HEK293 (cell line): Measurements from ENCODE around the gene KLK5.

Source experiments
- OVOL3 ChIP-seq: fragments of 450-650 bp; formaldehyde crosslinking; IDR thresholded peaks from 2 replicates; pipeline ENCODE4 v1.5.1; 2016; ENCODE audit warnings: missing biosample characterization, missing genetic modification characterization
- TCF7L2 ChIP-seq: IDR thresholded peaks from 2 replicates; pipeline ENCODE4 v1.6.1; 2011; ENCODE audit warnings: low read depth, mild to moderate bottlenecking, inconsistent platforms, low read length, moderate library complexity, borderline replicate concordance
- YY1 ChIP-seq: fragments of 450-650 bp; formaldehyde crosslinking; IDR thresholded peaks from 2 replicates; pipeline ENCODE4 v1.5.1; 2018; ENCODE audit warnings: missing biosample characterization, missing genetic modification characterization
- ZFP3 ChIP-seq: fragments of 450-650 bp; formaldehyde crosslinking; IDR thresholded peaks from 2 replicates; pipeline ENCODE4 v1.5.1; 2016; ENCODE audit warnings: low read depth, missing biosample characterization, missing genetic modification characterization
- ZNF121 ChIP-seq: fragments of 450-650 bp; formaldehyde crosslinking; IDR thresholded peaks from 2 replicates; pipeline ENCODE4 v1.5.1; 2016; ENCODE audit warnings: missing biosample characterization, missing genetic modification characterization
- ZNF140 ChIP-seq: fragments of 450-650 bp; formaldehyde crosslinking; IDR thresholded peaks from 2 replicates; pipeline ENCODE4 v1.5.1; 2016; ENCODE audit warnings: missing biosample characterization, missing genetic modification characterization
- ZNF18 ChIP-seq: fragments of 450-650 bp; formaldehyde crosslinking; IDR thresholded peaks from 2 replicates; pipeline ENCODE4 v1.5.1; 2016; ENCODE audit warnings: missing biosample characterization, missing genetic modification characterization
- ZNF549 ChIP-seq: fragments of 450-650 bp; IDR thresholded peaks from 2 replicates; pipeline ENCODE4 v1.5.1; 2018; ENCODE audit warnings: missing biosample characterization, missing genetic modification characterization, mild to moderate bottlenecking, inconsistent platforms, moderate library complexity
- ZNF610 ChIP-seq: fragments of 450-650 bp; formaldehyde crosslinking; IDR thresholded peaks from 2 replicates; pipeline ENCODE4 v1.5.1; 2016; ENCODE audit warnings: missing biosample characterization, missing genetic modification characterization, borderline replicate concordance
- ZNF776 ChIP-seq: fragments of 450-650 bp; formaldehyde crosslinking; IDR thresholded peaks from 2 replicates; pipeline ENCODE4 v1.5.0; 2017; ENCODE audit warnings: missing biosample characterization, missing genetic modification characterization, borderline replicate concordance
- ZSCAN16 ChIP-seq: fragments of 450-650 bp; formaldehyde crosslinking; IDR thresholded peaks from 2 replicates; pipeline ENCODE4 v1.5.1; 2016; ENCODE audit warnings: missing biosample characterization, missing genetic modification characterization
- TF ChIP-seq, protein P1 (sequence below): fragments of 450-650 bp; formaldehyde crosslinking; IDR thresholded peaks from 2 replicates; pipeline ENCODE4 v1.5.1; 2016; ENCODE audit warnings: missing biosample characterization, missing genetic modification characterization
- TF ChIP-seq, protein P2 (sequence below): fragments of 450-650 bp; formaldehyde crosslinking; optimal IDR thresholded peaks from 2 replicates; pipeline ENCODE3; 2016; ENCODE audit warnings: missing biosample characterization, mild to moderate bottlenecking, missing genetic modification characterization
- TF ChIP-seq, protein P3 (sequence below): IDR thresholded peaks from 2 replicates; pipeline ENCODE4 v1.6.1; 2011; ENCODE audit warnings: mild to moderate bottlenecking, low read depth, low read length, borderline replicate concordance

GRCh38 chr19:50924586-50924985 is 28.3 kb downstream of the KLK5 start:
- TF ChIP-seq, protein P1, sequence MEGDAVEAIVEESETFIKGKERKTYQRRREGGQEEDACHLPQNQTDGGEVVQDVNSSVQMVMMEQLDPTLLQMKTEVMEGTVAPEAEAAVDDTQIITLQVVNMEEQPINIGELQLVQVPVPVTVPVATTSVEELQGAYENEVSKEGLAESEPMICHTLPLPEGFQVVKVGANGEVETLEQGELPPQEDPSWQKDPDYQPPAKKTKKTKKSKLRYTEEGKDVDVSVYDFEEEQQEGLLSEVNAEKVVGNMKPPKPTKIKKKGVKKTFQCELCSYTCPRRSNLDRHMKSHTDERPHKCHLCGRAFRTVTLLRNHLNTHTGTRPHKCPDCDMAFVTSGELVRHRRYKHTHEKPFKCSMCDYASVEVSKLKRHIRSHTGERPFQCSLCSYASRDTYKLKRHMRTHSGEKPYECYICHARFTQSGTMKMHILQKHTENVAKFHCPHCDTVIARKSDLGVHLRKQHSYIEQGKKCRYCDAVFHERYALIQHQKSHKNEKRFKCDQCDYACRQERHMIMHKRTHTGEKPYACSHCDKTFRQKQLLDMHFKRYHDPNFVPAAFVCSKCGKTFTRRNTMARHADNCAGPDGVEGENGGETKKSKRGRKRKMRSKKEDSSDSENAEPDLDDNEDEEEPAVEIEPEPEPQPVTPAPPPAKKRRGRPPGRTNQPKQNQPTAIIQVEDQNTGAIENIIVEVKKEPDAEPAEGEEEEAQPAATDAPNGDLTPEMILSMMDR (tag by site-specific recombination), result no peak
- TF ChIP-seq ZNF121 (tag by site-specific recombination), result no peak
- no peak for TF ChIP-seq ZSCAN16 (tag by site-specific recombination)
- no peak for TF ChIP-seq ZNF140 (tag by site-specific recombination)
- TF ChIP-seq ZNF549 (tag by site-specific recombination), result no peak
- TF ChIP-seq, protein P2, sequence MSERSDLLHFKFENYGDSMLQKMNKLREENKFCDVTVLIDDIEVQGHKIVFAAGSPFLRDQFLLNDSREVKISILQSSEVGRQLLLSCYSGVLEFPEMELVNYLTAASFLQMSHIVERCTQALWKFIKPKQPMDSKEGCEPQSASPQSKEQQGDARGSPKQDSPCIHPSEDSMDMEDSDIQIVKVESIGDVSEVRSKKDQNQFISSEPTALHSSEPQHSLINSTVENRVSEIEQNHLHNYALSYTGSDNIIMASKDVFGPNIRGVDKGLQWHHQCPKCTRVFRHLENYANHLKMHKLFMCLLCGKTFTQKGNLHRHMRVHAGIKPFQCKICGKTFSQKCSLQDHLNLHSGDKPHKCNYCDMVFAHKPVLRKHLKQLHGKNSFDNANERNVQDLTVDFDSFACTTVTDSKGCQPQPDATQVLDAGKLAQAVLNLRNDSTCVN, result no peak
- TF ChIP-seq ZNF18, result no peak
- TF ChIP-seq ZFP3, result no peak
- TF ChIP-seq TCF7L2, result no peak
- no peak for TF ChIP-seq OVOL3
- no peak for TF ChIP-seq ZNF776 (tag by site-specific recombination)
- TF ChIP-seq YY1, result no peak
- TF ChIP-seq, protein P3, sequence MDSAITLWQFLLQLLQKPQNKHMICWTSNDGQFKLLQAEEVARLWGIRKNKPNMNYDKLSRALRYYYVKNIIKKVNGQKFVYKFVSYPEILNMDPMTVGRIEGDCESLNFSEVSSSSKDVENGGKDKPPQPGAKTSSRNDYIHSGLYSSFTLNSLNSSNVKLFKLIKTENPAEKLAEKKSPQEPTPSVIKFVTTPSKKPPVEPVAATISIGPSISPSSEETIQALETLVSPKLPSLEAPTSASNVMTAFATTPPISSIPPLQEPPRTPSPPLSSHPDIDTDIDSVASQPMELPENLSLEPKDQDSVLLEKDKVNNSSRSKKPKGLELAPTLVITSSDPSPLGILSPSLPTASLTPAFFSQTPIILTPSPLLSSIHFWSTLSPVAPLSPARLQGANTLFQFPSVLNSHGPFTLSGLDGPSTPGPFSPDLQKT, result no peak
- TF ChIP-seq ZNF610 (tag by site-specific recombination), result no peak
